ENCODE measurements around the gene EZH1.

- no peak for TF ChIP-seq POLR2A (IDR thresholded peaks at IDR 0.05; ENCODE audit: low read depth, low read length)
- TF ChIP-seq, protein P1, sequence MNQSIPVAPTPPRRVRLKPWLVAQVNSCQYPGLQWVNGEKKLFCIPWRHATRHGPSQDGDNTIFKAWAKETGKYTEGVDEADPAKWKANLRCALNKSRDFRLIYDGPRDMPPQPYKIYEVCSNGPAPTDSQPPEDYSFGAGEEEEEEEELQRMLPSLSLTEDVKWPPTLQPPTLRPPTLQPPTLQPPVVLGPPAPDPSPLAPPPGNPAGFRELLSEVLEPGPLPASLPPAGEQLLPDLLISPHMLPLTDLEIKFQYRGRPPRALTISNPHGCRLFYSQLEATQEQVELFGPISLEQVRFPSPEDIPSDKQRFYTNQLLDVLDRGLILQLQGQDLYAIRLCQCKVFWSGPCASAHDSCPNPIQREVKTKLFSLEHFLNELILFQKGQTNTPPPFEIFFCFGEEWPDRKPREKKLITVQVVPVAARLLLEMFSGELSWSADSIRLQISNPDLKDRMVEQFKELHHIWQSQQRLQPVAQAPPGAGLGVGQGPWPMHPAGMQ (IDR thresholded peaks at IDR 0.05; ENCODE audit: borderline replicate concordance), result no peak
Measured at GRCh38 chr17:42690596-42690995, 54.2 kb downstream of the EZH1 start.

Data from GM12878 (cell line).